GM21515 (cell line): Measurements from ENCODE around the gene FFAR3.
"Not testable (repeated sequence)": the region's sequence is repeated elsewhere in the genome, so short reads cannot be mapped to it uniquely, and the experiment has no call there.

Source experiments
- ATAC-seq: cut with Tn5 transposase; IDR thresholded peaks from one replicate; pipeline ENCODE4 v1.9.1; 2021; ENCODE audit not compliant: unreplicated experiment

Gene FFAR3

DNA sequence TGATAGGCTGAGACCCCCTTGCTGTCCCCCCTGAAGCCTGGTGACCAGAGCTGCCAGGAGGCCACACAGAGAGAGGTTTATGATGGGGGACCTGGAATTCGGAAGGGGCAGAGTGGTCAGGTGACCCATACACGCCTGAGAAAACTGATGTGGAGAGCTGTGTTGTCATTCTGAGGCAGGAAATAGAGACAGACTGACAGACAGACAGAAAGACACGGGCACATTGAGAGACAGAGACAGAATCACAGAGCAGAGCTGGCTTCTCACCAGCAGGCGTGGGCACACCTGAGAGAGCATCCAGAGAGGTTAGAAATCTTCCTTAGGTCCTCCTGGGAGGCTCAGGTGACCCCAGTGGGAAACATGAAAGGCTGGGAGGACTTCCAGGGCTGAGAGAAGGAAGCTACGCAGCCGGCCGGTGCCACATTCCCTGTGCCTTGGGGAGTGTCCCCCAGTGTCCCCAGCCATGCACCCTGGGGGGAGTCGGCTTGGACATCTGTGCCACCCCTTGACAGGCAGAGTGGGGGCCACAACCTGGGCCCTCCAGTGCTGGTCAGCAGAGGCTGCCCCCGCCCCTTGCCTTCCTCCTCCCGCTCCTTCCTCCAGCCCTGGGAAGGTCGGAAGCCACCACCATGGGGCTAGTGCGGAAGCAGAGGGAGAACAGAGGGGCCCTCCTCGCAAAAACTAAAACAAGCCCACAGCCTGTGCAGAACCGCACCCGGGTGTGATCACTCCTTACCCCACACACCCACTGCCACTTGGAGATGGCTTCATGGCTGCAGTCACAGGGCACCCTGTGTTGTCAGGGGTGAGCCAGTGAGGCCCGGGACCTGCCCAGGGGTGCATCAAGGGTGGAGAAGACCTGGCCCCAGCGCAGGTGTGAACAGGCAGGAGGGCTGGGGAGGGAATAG lies 8.4 kb upstream of the FFAR3 start:
- no peak for ATAC-seq

DNA sequence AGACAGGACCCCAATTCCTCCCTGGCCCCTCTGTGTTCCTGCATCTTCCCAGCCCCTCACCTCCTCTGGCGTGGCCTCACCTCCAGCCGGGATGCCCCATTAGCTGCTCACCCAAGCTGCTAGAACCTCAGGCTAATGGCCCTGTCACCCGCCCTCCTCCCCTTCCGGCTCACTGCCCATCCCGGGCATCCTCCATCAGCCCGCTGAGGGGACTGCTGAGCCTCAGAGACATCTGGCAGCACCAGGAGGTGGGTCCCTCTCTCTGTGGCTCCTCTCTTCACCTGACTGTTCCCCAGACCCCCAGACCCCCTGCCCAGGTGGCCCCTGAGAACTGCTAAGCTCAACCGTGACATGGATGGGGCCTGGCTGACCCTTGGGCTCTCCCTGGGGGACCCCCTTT lies 7.7 kb upstream of the FFAR3 start:
- no peak for ATAC-seq

DNA sequence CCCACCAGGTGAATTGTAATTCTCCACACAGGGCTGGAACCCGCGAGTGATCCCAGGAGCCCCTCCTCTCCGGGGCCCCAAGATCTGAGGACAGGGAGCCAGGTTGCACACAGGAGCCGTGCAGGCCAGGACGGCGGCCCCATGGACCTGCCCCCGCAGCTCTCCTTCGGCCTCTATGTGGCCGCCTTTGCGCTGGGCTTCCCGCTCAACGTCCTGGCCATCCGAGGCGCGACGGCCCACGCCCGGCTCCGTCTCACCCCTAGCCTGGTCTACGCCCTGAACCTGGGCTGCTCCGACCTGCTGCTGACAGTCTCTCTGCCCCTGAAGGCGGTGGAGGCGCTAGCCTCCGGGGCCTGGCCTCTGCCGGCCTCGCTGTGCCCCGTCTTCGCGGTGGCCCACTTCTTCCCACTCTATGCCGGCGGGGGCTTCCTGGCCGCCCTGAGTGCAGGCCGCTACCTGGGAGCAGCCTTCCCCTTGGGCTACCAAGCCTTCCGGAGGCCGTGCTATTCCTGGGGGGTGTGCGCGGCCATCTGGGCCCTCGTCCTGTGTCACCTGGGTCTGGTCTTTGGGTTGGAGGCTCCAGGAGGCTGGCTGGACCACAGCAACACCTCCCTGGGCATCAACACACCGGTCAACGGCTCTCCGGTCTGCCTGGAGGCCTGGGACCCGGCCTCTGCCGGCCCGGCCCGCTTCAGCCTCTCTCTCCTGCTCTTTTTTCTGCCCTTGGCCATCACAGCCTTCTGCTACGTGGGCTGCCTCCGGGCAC lies 6.7 kb upstream of the FFAR3 start:
- no peak for ATAC-seq

DNA sequence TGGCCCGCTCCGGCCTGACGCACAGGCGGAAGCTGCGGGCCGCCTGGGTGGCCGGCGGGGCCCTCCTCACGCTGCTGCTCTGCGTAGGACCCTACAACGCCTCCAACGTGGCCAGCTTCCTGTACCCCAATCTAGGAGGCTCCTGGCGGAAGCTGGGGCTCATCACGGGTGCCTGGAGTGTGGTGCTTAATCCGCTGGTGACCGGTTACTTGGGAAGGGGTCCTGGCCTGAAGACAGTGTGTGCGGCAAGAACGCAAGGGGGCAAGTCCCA lies 6.1 kb upstream of the FFAR3 start:
- ATAC-seq: no peak

DNA sequence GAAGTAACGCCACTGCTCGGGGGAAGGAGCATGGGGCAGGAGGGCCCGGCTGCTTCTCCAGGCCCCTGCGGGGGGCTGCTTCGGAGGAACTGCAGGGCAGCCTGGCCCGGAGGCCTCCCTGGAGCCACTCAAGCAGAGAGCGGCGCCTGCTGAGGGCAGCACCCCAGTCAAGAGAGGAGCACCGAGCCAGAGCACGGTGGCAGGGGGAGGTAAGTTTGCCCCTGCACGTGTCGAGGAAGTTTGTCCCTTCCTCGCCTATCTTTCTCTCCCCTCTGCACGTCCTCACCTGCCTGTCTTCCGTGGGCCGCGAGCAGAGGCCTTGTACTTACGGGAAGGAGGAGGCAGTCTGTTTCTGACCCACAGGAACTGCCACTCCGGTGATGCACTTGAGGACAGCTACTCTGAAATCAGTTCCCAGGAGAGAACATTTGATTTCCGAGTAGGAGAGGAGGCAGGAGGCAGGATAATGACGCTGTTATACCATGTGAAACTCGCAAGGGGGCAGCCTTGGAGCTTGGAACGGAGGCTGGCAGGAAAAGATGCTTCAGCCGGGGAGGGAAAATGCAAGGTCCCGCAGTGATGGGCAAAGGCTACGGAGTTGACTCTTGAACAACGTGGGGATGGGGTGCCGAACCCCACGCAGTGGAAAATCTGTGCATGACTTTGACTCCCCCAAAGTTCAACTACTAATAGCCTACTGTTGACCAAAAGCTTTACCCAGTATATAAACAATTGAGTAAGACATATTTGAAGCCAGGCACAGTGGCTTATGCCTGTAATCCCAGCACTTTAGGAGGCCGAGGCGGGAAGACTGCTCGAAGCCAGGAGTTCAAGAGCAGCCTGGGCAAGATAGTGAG lies 5.6 kb upstream of the FFAR3 start:
- ATAC-seq: no peak

DNA sequence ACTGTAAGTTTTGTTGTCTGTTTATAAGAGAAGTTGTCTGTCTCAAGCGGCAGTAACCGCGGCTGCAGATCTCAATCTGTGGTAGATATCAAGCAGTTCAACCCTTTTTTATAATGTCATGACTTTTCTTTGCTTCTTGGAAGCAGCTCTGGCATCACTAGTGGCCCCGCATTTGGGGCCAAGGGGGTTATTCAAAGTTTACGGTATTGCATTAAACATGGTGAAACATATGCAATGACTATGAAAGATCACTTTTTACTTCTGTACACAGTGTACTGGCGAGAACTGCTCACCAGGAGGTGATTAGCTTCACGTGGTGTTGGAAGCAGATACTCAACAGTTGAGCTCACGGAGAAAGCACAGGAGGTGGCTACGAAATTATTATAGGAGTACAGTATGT lies 4.6 kb upstream of the FFAR3 start:
- no peak for ATAC-seq

DNA sequence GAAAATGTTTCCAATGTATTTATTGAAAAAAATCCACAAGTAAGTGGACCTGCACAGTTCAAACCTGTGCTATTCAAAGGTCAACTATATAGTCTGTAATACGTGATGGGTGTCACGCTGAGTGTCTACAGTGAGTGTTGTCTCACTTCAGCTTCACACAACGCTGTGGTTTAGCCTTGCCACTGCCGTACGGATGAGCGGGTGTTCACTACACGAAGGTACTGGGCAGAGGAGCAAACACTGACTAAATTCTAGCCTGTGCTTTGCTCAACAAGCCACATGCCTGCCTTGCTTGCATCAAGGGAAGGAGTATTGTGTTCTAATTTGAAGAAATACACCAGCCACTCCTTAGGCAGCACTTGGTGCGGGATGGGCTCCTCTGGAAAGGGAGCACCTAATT lies 3.4 kb upstream of the FFAR3 start:
- no peak for ATAC-seq

DNA sequence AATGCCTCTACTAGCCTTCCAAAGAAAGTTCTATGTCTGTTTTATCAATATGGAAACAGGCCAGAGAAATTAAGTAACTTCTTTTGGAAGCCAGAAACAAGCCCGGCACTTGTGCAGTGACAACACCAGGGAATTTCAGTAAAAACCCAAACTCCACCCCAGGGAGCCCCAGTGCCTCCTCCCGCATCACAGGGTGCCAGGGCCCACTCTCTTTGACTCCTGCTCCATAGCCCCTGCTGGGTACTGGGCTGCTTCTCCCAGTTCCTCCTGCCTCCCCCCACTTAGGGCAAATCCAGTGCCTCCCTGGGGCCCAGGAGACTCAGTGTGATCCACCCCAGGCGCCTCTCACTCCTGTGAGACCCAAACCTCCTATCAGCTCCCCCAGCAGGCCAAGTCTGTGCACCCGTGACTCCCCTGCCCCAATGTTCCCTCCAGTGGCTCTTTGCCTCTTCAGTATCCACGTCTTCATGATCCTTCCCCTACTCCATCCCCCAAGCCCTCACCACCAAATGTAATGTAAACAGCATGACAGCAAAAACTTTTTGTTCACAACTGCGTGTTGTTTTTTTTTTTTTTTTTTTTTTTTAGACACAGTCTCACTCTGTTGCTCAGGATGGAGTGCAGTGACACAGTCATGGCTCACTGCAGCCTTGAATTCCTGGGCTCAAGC lies 2.3 kb upstream of the FFAR3 start:
- no peak for ATAC-seq

DNA sequence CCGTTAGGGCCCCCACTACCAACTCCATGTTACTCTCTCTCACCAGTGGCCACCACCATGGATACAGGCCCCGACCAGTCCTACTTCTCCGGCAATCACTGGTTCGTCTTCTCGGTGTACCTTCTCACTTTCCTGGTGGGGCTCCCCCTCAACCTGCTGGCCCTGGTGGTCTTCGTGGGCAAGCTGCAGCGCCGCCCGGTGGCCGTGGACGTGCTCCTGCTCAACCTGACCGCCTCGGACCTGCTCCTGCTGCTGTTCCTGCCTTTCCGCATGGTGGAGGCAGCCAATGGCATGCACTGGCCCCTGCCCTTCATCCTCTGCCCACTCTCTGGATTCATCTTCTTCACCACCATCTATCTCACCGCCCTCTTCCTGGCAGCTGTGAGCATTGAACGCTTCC lies 574 bp downstream of the FFAR3 start:
- not testable (repeated sequence) for ATAC-seq

DNA sequence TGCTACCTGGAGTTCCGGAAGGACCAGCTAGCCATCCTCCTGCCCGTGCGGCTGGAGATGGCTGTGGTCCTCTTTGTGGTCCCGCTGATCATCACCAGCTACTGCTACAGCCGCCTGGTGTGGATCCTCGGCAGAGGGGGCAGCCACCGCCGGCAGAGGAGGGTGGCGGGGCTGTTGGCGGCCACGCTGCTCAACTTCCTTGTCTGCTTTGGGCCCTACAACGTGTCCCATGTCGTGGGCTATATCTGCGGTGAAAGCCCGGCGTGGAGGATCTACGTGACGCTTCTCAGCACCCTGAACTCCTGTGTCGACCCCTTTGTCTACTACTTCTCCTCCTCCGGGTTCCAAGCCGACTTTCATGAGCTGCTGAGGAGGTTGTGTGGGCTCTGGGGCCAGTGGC lies 1.1 kb downstream of the FFAR3 start:
- ATAC-seq: not testable (repeated sequence)

DNA sequence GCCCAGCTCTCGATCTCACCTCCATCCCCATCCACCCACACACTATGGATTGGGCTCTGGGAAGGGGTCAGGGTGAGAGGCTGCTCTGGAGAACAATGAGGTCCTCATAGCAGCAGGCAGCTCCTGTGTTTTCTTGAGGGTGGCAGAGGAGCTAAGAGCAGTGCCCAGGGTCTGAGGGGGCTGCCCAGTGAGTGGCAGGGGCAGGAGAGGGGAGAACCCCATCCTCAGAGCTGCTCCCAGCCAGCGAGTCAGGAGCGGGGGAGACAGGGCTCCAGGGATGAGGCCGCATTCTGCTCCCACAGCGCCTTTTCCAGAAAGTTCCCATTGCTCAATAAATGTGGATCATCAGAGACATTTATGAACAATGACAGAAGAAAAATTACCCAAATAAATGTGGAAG lies 1.8 kb downstream of the FFAR3 start:
- not testable (repeated sequence) for ATAC-seq

DNA sequence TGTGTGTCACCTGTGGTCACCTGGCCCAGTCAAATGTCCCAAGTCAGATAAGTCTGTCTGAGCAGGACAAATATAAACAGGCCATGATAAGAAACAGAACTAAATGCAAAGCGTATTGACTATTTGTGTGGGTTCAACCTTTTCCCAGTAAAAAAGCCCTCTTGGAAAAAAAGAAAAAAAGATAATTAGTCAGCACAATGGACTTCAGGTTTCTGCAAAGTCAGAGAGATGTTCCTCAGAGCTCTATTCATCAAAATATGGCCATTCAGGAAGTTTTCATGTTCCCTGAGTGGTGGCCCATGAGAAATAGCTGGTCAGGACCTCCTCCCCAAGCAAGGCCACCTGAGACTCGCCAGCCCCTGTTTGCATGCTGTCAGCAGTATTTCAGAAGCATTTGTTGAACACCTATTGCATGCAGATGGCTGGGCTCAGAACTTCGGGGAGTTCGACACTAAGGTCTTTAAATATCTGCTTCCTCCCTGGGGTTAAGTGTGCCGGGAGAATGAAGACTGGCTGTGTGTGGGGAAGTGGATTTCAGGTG lies 2.7 kb downstream of the FFAR3 start:
- ATAC-seq: no peak

DNA sequence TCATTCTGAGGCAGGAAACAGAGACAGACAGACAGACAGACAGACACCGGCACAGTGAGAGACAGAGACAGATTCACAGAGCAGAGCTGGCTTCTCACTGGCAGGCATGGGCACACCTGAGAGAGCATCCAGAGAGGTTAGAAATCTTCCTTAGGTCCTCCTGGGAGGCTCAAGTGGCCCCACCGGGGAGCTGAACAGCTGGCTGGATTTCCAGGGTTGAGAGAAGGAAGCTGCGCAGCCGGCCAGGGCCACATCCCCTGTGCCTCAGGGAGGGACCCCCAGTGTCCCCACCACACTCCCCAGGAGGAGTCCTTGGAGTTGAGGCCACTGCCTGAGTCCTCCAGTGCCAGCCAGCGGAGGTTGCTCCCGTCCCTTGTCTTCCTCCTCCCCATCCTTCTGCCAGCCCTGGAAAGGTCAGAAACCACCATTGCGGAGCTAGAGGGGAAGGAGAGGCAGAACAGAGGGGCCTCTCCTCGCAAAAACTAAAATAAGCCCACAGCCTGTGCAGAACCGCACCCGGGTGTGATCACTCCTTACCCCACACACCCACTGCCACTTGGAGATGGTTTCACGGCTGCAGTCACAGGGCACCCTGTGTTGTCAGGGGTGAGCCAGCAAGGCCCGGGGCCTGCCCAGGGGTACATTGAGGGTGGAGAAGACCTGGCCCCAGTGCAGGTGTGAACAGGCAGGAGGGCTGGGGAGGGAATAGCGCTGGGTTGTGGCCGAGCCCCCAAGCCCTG lies 4.2 kb downstream of the FFAR3 start:
- ATAC-seq: no peak

DNA sequence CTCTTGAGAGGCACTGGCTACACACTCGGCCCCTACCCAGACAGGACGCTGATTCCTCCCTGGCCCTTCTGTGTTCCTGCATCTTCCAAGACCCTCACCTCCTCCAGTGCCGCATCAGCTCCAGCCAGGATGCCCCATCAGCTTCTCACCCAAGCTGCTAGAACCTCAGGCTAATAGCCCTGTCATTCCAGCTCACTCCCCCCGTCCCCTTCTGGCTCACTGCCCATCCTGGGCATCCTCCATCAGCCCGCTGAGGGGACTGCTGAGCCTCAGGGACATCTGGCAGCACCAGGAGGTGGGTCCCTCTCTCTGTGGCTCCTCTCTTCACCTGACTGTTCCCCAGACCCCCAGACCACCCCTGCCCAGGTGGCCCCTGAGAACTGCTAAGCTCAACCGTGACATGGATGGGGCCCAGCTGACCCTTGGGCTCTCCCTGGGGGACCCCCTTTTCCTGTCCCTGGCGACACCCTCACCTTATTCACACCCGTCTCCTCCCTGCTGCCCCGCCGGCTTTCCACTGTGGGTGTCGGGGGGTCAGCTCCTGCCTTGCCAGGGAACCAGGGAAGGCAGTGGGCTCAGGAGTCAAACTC lies 4.8 kb downstream of the FFAR3 start:
- ATAC-seq: no peak

DNA sequence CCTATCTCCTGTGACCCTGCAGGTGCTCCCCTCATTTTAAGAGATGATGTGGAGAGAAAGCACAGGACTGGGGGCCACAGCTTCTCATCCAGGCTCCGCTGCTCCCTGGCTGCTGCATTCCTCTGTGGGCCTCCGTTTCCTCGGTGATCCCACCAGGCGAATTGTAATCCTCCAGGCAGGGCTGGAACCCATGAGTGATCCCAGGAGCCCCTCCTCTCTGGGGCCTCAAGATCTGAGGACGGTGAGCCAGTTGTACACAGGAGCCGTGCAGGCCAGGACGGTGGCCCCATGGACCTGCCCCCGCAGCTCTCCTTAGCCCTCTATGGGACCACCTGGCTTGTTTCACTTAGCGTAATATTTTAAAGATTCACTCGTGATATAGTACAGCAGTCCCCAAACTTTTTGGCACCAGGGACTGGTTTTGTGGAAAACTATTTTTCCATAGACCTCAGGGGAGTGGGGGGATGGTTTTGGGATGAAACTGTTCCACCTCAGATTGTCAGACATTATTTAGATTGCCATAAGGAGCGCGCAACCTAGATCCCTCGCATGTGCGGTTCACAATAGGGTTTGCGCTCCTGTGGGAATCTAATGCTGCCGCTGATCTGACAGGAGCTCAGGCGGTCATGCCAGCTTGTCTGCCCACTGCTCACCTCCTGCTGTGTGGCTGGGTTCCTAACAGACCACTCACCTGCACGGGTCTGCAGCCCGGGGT lies 5.6 kb downstream of the FFAR3 start:
- no peak for ATAC-seq

DNA sequence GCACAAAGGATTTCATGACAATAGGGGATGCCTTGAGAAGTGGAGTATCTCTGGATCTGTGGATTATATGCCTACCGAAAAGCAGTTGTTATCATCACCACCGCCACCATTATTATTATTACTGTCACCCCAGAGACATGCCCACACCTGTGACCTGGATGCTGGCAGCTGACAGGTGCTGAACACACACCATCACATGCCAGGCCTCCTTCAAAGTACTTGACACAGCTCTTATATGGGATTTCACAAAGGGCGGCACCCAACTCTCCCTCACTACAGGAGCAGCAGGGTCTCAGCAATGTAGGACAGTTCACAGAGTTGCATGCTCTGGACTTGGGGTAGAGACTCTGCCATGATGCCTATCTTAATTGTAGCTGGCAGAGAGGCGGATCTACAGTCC lies 7.0 kb downstream of the FFAR3 start:
- no peak for ATAC-seq

DNA sequence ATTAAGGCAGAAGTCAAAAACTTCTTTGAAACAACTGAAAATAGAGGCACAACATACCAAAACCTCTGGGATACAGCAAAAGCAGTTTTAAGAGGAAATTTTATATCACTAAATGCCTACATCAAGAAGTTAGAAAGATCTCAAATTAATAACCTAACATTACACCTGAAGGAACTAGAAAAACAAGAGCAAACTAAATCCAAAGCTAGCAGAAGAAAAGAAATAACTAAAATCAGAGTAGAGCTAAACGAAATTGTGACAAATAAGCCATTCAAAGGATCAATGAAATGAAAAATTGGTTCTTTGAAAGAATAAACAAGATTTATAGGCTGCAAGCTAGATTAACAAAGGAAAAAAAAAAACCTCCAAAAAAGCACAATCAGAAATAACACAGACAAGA lies 10.1 kb downstream of the FFAR3 start:
- no peak for ATAC-seq

DNA sequence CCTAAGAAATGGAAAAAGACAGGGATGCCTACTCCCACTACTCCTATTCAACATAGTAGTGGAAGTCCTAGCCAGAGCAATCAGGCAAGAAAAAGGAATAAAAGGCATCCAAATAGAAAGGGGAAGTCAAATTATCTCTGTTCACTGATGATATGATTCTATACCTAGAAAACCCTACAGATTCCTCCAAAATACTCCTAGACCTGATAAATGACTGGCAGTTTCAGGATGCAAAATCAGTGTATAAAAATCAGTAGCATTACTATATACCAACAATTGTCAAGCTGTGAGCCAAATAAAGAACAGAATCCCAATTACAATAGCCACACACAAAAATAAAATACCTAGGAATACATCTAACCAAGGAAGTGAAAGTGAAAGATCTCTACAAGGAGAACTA lies 11.3 kb downstream of the FFAR3 start:
- no peak for ATAC-seq

DNA sequence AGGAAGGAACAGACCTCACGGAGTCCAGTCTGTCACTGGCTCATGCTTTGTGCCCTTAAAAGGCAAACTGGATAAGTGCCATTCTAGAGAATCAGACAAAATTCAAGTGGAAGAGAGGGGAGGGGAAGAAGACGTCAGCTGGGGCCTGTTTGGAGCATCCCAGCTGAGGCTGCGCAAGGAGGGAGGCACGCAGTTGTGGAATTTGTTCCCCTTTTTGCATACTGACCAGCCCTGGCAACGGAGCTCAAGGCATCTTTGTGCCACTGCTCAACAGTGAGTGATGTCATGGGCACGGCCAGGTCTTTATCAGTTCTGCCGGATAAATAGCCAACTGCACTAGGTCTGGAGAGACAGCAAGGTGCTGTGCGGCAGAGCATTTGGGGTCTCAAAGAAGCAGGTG lies 12.5 kb downstream of the FFAR3 start, which contains the start of gene GPR42:
TSS of gene GPR42 (plus strand) at position 347 of the 400 bp plus-strand sequence. CDS start 292 bp downstream, outside the sequence.
- ATAC-seq: no peak
